CD14-positive monocyte (primary cell): ENCODE results near the gene EIF3B. TPM values are rescaled to one million over a fixed set of nuclear protein-coding genes. Genes with fewer than 3 reads are reported as not detected.

Source experiments
- DNase-seq, 3 donors: peaks; one replicate each; pipeline ENCODE4 v3.0.0-alpha.2; 2011 to 2022
- H2AFZ ChIP-seq: 2 replicates; pipeline ENCODE4 v1.6.0; 2012; ENCODE audit warnings: mild to moderate bottlenecking, low read depth, low read length, inconsistent platforms; ENCODE audit not compliant: insufficient read depth, poor library complexity, severe bottlenecking
- H3K27ac ChIP-seq, 2 donors: 1 replicate in 1 of 2; 2 replicates in 1 of 2; pipeline ENCODE4 v1.5.1; 2012 to 2013; ENCODE audit warnings: low read length in 2 of 2, control low read depth in 1 of 2, inconsistent platforms in 1 of 2, low read depth in 1 of 2, mild to moderate bottlenecking in 1 of 2
- H3K27me3 ChIP-seq, 2 donors: one replicate each; pipeline versions ENCODE4 v1.6.0 to v1.6.1; 2011 to 2013; ENCODE audit warnings: low read length in 2 of 2; ENCODE audit not compliant: control insufficient read depth in 2 of 2, insufficient read depth in 2 of 2
- H3K36me3 ChIP-seq, 2 donors: replicated peaks in 1 of 2; 1 replicate in 1 of 2; 2 replicates in 1 of 2; pipeline versions ENCODE4 v1.5.1 to v1.6.1; 2012 to 2013; ENCODE audit warnings: low read length in 2 of 2, control low read depth in 1 of 2, inconsistent platforms in 1 of 2, mild to moderate bottlenecking in 1 of 2; ENCODE audit not compliant: insufficient read depth in 2 of 2, control insufficient read depth in 1 of 2
- H3K4me1 ChIP-seq, 2 donors: 1 replicate in 1 of 2; 2 replicates in 1 of 2; pipeline versions ENCODE4 v1.5.1 to v1.6.1; 2012 to 2013; ENCODE audit warnings: low read length in 2 of 2, control low read depth in 1 of 2, inconsistent platforms in 1 of 2, mild to moderate bottlenecking in 1 of 2, moderate library complexity in 1 of 2; ENCODE audit not compliant: insufficient read depth in 2 of 2, control insufficient read depth in 1 of 2
- H3K4me2 ChIP-seq: replicated peaks from 2 replicates; pipeline ENCODE3; 2012; ENCODE audit warnings: low read length, moderate library complexity, mild to moderate bottlenecking; ENCODE audit not compliant: poor library complexity, severe bottlenecking; ENCODE audit errors: extremely low read depth
- H3K4me3 ChIP-seq, 3 experiments: fragments of 200-600 bp in 1 of 3; sonication (generic) in 1 of 3; replicated peaks in 1 of 3; 1 replicate in 2 of 3; 2 replicates in 1 of 3; pipeline ENCODE4 v1.5.1; 2011 to 2013; ENCODE audit warnings: low read length in 3 of 3, mild to moderate bottlenecking in 3 of 3, control low read depth in 2 of 3, low read depth in 2 of 3, inconsistent platforms in 1 of 3, moderate library complexity in 1 of 3
- H3K79me2 ChIP-seq: 2 replicates; pipeline ENCODE4 v1.6.0; 2012; ENCODE audit warnings: mild to moderate bottlenecking, control low read depth, inconsistent platforms, low read length, moderate library complexity; ENCODE audit not compliant: insufficient read depth
- H3K9ac ChIP-seq: 2 replicates; pipeline ENCODE4 v1.6.0; 2017; ENCODE audit warnings: low read length, mild to moderate bottlenecking; ENCODE audit not compliant: insufficient read depth, poor library complexity, severe bottlenecking
- H3K9me3 ChIP-seq, 2 donors: replicated peaks in 1 of 2; 1 replicate in 1 of 2; 2 replicates in 1 of 2; pipeline versions ENCODE4 v1.5.1 to v1.6.1; 2012 to 2013; ENCODE audit warnings: low read length in 2 of 2, control low read depth in 1 of 2; ENCODE audit not compliant: control insufficient read depth in 1 of 2, insufficient read depth in 1 of 2
- H4K20me1 ChIP-seq: 2 replicates; pipeline ENCODE4 v1.6.0; 2012; ENCODE audit warnings: mild to moderate bottlenecking, low read length, control low read depth, moderate library complexity; ENCODE audit not compliant: insufficient read depth
- H3K27ac Mint-ChIP-seq, 7 donors: one replicate each; pipeline ENCODE4 v1.8.0; 2020; ENCODE audit warnings: mild to moderate bottlenecking in 7 of 7, mixed read lengths in 7 of 7, moderate library complexity in 6 of 7, inconsistent platforms in 2 of 7
- H3K27me3 Mint-ChIP-seq, 3 donors: one replicate each; pipeline ENCODE4 v1.8.0; 2021 to 2022; ENCODE audit warnings: low read depth in 3 of 3, mild to moderate bottlenecking in 3 of 3, mixed read lengths in 3 of 3, moderate library complexity in 3 of 3, inconsistent platforms in 1 of 3
- H3K36me3 Mint-ChIP-seq, 2 donors: one replicate each; pipeline ENCODE4 v1.8.0; 2020; ENCODE audit warnings: mixed read lengths in 2 of 2, inconsistent platforms in 1 of 2, mild to moderate bottlenecking in 1 of 2
- H3K4me1 Mint-ChIP-seq: one replicate; pipeline ENCODE4 v1.8.0; 2020; ENCODE audit warnings: mild to moderate bottlenecking, mixed read lengths
- H3K4me3 Mint-ChIP-seq, 2 donors: one replicate each; pipeline ENCODE4 v1.8.0; 2020; ENCODE audit warnings: mild to moderate bottlenecking in 2 of 2, mixed read lengths in 2 of 2, moderate library complexity in 1 of 2
- H3K9me3 Mint-ChIP-seq, 7 donors: one replicate each; pipeline ENCODE4 v1.8.0; 2020 to 2022; ENCODE audit warnings: mixed read lengths in 7 of 7, mild to moderate bottlenecking in 6 of 7, moderate library complexity in 6 of 7, inconsistent platforms in 2 of 7
- WGBS: methylation state at CpG from one replicate; pipeline ENCODE4 v1.1.5; 2013; ENCODE audit warnings: missing lambda C conversion rate; ENCODE audit not compliant: insufficient coverage; 5-methylcytosine and 5-hydroxymethylcytosine counted together
- intact Hi-C, 2 donors: fragments of 100-400 bp; cut with micrococcal nuclease; formaldehyde crosslinking; loops; one replicate each; pipeline versions ENCODE4 v1.15.0 to v1.15.1; 2023
- polyA plus RNA-seq, 3 donors: library from polyadenylated mRNA; depleted of rRNA in 1 of 3; unstranded in 2 of 3; stranded (reverse) in 1 of 3; fragments of 300-500 nt in 2 of 3; fragments of >200 nt in 1 of 3; fragmentation: Illumina TruSeq in 2 of 3; gene quantifications; 1 replicate in 2 of 3; 2 replicates in 1 of 3; pipeline ENCODE4 v1.2.3, GENCODE V29; 2012 to 2021
- TF ChIP-seq, protein P1 (sequence below): fragments of 200-600 bp; IDR thresholded peaks from one replicate; pipeline ENCODE4 v1.8.0; 2022; ENCODE audit warnings: antibody characterized with exemption, mild to moderate bottlenecking

The EIF3B gene
- polyA plus RNA-seq, 3 donors = 46.0 to 89.1 (median 69.2) TPM

- Histone ChIP-seq H2AFZ (peak overlapping the region; percentile 66), H3K27me3 (no peaks in the 10 kb centered on the region), H3K79me2 (no peaks in the 10 kb centered on the region), H3K4me3 (no peak overlapping the region), H3K4me2 (peak overlapping the region; percentile 39), H3K4me1 (peaks cover 12% of the 10 kb centered on the region in 2 donors), H4K20me1 (no peaks in the 10 kb centered on the region), H3K27ac (peak overlapping the region in 1 of 2 donors; percentile 1), H3K9me3 (no peaks in the 10 kb centered on the region), H3K9ac (no peak overlapping the region), H3K36me3 (no peaks in the 10 kb centered on the region)
- H3K27me3 Mint-ChIP-seq = peaks cover 0 to 3% (median 2%) of the 10 kb centered on the region in 3 donors
- peak in 2 of 3 donors; percentile 23 to 44 for DNase-seq
- no peaks in the 10 kb centered on the region for H3K36me3 Mint-ChIP-seq
- intact Hi-C loops = no loop called here
- peaks cover 0 to 2% (median 0%) of the 10 kb centered on the region in 7 donors for H3K9me3 Mint-ChIP-seq
- peaks cover 14% of the 10 kb centered on the region for H3K4me1 Mint-ChIP-seq
- TF ChIP-seq, protein P1, sequence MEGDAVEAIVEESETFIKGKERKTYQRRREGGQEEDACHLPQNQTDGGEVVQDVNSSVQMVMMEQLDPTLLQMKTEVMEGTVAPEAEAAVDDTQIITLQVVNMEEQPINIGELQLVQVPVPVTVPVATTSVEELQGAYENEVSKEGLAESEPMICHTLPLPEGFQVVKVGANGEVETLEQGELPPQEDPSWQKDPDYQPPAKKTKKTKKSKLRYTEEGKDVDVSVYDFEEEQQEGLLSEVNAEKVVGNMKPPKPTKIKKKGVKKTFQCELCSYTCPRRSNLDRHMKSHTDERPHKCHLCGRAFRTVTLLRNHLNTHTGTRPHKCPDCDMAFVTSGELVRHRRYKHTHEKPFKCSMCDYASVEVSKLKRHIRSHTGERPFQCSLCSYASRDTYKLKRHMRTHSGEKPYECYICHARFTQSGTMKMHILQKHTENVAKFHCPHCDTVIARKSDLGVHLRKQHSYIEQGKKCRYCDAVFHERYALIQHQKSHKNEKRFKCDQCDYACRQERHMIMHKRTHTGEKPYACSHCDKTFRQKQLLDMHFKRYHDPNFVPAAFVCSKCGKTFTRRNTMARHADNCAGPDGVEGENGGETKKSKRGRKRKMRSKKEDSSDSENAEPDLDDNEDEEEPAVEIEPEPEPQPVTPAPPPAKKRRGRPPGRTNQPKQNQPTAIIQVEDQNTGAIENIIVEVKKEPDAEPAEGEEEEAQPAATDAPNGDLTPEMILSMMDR = no peak
- peak overlapping the region in 5 of 7 donors; percentile 22 to 81 (median 60) for H3K27ac Mint-ChIP-seq
- H3K4me3 Mint-ChIP-seq = peak overlapping the region in 1 of 2 donors; percentile 63
- 0% methylated on average over 2 of the region's 4 CpGs for WGBS
Observed at GRCh38 chr7:2325162-2325561, 29.5 kb upstream of the EIF3B start.

GRCh38 chr7:2326951-2327350 lies 27.7 kb upstream of the EIF3B start:
- no peaks in the 10 kb centered on the region for H3K36me3 ChIP-seq
- no peak overlapping the region for H3K27ac ChIP-seq
- H3K4me3 Mint-ChIP-seq = no peak overlapping the region
- no peak overlapping the region for H2AFZ ChIP-seq
- H3K79me2 ChIP-seq = no peaks in the 10 kb centered on the region
- WGBS = 94% methylated on average over 3 of the region's 7 CpGs
- no peak for DNase-seq
- peaks cover 14% of the 10 kb centered on the region for H3K4me1 Mint-ChIP-seq
- peaks cover 0 to 2% (median 0%) of the 10 kb centered on the region in 7 donors for H3K9me3 Mint-ChIP-seq
- H3K9ac ChIP-seq = no peak overlapping the region
- peaks cover 0 to 3% (median 0%) of the 10 kb centered on the region in 3 donors for H3K27me3 Mint-ChIP-seq
- H4K20me1 ChIP-seq = no peaks in the 10 kb centered on the region
- no peak overlapping the region for H3K4me2 ChIP-seq
- H3K36me3 Mint-ChIP-seq = no peaks in the 10 kb centered on the region
- no peak overlapping the region for H3K4me3 ChIP-seq
- peaks cover 12% of the 10 kb centered on the region in 2 donors for H3K4me1 ChIP-seq
- H3K9me3 ChIP-seq = no peaks in the 10 kb centered on the region
- TF ChIP-seq, protein P1 = no peak
- peak overlapping the region in 2 of 7 donors; percentile 1 to 50 for H3K27ac Mint-ChIP-seq
- intact Hi-C loops = no loop called here
- no peaks in the 10 kb centered on the region for H3K27me3 ChIP-seq
